SK-N-SH (cell line): ENCODE results near the gene HTRA3.

Source experiments
- ELF1 ChIP-seq: IDR thresholded peaks from 2 replicates; pipeline ENCODE4 v1.4.0; 2012
- FOXM1 ChIP-seq: IDR thresholded peaks from 2 replicates; pipeline ENCODE4 v1.4.0; 2012; ENCODE audit warnings: low read depth, mild to moderate bottlenecking
- TF ChIP-seq, protein P1 (sequence below): IDR thresholded peaks from 2 replicates; pipeline ENCODE4 v1.4.0; 2012; ENCODE audit warnings: low read depth

GRCh38 chr4:8316251-8316771 lies 46.8 kb downstream of the HTRA3 start:
- no peak for TF ChIP-seq FOXM1
- TF ChIP-seq, protein P1, sequence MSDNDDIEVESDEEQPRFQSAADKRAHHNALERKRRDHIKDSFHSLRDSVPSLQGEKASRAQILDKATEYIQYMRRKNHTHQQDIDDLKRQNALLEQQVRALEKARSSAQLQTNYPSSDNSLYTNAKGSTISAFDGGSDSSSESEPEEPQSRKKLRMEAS, result no peak
- TF ChIP-seq ELF1, result no peak
